Activated CD4-positive, CD25-positive, alpha-beta regulatory T cell treated with anti-CD3 and anti-CD28 coated beads, Interleukin-2, amount 50 U/mL, for 24 hours (primary cell): ENCODE results near the gene TXNDC12.

ENCODE experiments used
- ATAC-seq, 2 donors: fragments of 150-1000 bp; cut with Tn5 transposase; one replicate each; pipeline ENCODE4 v1.10.0; 2021; ENCODE audit warnings: mild to moderate bottlenecking in 1 of 2, moderate library complexity in 1 of 2

Gene TXNDC12

GRCh38 chr1:51990478-51990965, 64.5 kb downstream of the TXNDC12 start, which contains the start of gene RAB3B:
RAB3B (minus strand) TSS chr1:51990700; CDS start chr1:51977117, 13,583 bp downstream.
- ATAC-seq = peak; percentile 99

- no peak for ATAC-seq
Measured at GRCh38 chr1:51989582-51990477, 65.2 kb downstream of the TXNDC12 start.

GRCh38 chr1:51988254-51988653, 66.7 kb downstream of the TXNDC12 start:
- no peak for ATAC-seq

- ATAC-seq = no peak
Measured at GRCh38 chr1:51986718-51987117, 68.3 kb downstream of the TXNDC12 start.

GRCh38 chr1:51982161-51982560, 72.8 kb downstream of the TXNDC12 start:
- ATAC-seq = no peak

GRCh38 chr1:51981555-51981954, 73.4 kb downstream of the TXNDC12 start:
- ATAC-seq = no peak

- no peak for ATAC-seq
Measured at GRCh38 chr1:51978099-51978498, 76.9 kb downstream of the TXNDC12 start.

- ATAC-seq = no peak
Measured at GRCh38 chr1:51976846-51977602, 78.0 kb downstream of the TXNDC12 start.

- ATAC-seq = no peak
Measured at GRCh38 chr1:51973587-51974474, 81.2 kb downstream of the TXNDC12 start.
